Osteocyte (in vitro differentiated cells): ENCODE results near the gene MR1. TPM values are rescaled to one million over a fixed set of nuclear protein-coding genes. Genes with fewer than 3 reads are reported as not detected.

Experiments
- DNase-seq: peaks from one replicate; pipeline ENCODE4 v3.0.0; 2021; ENCODE audit warnings: mixed read lengths; ENCODE audit not compliant: unreplicated experiment; ENCODE audit errors: extremely low spot score
- H3K27ac Mint-ChIP-seq: one replicate; pipeline ENCODE4 v1.8.0; 2021; ENCODE audit warnings: mild to moderate bottlenecking, mixed read lengths; ENCODE audit not compliant: unreplicated experiment
- H3K27me3 Mint-ChIP-seq: one replicate; pipeline ENCODE4 v1.8.0; 2021; ENCODE audit warnings: mixed read lengths; ENCODE audit not compliant: unreplicated experiment
- H3K36me3 Mint-ChIP-seq: one replicate; pipeline ENCODE4 v1.8.0; 2021; ENCODE audit warnings: mixed read lengths; ENCODE audit not compliant: unreplicated experiment
- H3K4me1 Mint-ChIP-seq: one replicate; pipeline ENCODE4 v1.8.0; 2021; ENCODE audit warnings: mixed read lengths; ENCODE audit not compliant: unreplicated experiment
- H3K4me3 Mint-ChIP-seq: one replicate; pipeline ENCODE4 v1.8.0; 2021; ENCODE audit warnings: mild to moderate bottlenecking, moderate library complexity, mixed read lengths; ENCODE audit not compliant: unreplicated experiment
- H3K9me3 Mint-ChIP-seq: one replicate; pipeline ENCODE4 v1.8.0; 2021; ENCODE audit warnings: mixed read lengths; ENCODE audit not compliant: unreplicated experiment
- CTCF ChIP-seq: fragments of 200-600 bp; sonication (generic); IDR thresholded peaks from 2 replicates; pipeline ENCODE4 v1.5.0; 2021; ENCODE audit warnings: antibody characterized with exemption, mild to moderate bottlenecking, moderate library complexity
- total RNA-seq: library from RNA; stranded (reverse); gene quantifications from 2 replicates; pipeline ENCODE4 v1.2.1, GENCODE V29; 2021

MR1 gene
- total RNA-seq, 1 donor from 2014 or later = 4.3 TPM

- TF ChIP-seq CTCF = no peak
- peaks cover 88% of the 10 kb centered on the region for H3K4me1 Mint-ChIP-seq
- no peak for DNase-seq
- H3K4me3 Mint-ChIP-seq = no peak overlapping the region
- no peaks in the 10 kb centered on the region for H3K9me3 Mint-ChIP-seq
- no peaks in the 10 kb centered on the region for H3K27me3 Mint-ChIP-seq
- H3K27ac Mint-ChIP-seq = peak overlapping the region; percentile 53
- H3K36me3 Mint-ChIP-seq = no peaks in the 10 kb centered on the region
These were observed 67.2 kb downstream of the MR1 start for GRCh38 chr1:181100934-181101333.

GRCh38 chr1:181101581-181102226 is 67.9 kb downstream of the MR1 start:
- H3K27me3 Mint-ChIP-seq = no peaks in the 10 kb centered on the region
- H3K9me3 Mint-ChIP-seq = no peaks in the 10 kb centered on the region
- H3K4me1 Mint-ChIP-seq = peaks cover 85% of the 10 kb centered on the region
- no peaks in the 10 kb centered on the region for H3K36me3 Mint-ChIP-seq
- peak overlapping the region; percentile 92 for H3K27ac Mint-ChIP-seq
- DNase-seq = no peak
- TF ChIP-seq CTCF = no peak
- H3K4me3 Mint-ChIP-seq = peak overlapping the region; percentile 44

- no peaks in the 10 kb centered on the region for H3K36me3 Mint-ChIP-seq
- no peak for DNase-seq
- H3K4me3 Mint-ChIP-seq = no peak overlapping the region
- peaks cover 77% of the 10 kb centered on the region for H3K4me1 Mint-ChIP-seq
- no peaks in the 10 kb centered on the region for H3K27me3 Mint-ChIP-seq
- H3K9me3 Mint-ChIP-seq = no peaks in the 10 kb centered on the region
- no peak for TF ChIP-seq CTCF
- peak overlapping the region; percentile 92 for H3K27ac Mint-ChIP-seq
These were observed 69.1 kb downstream of the MR1 start for GRCh38 chr1:181102841-181103240.

- Mint-ChIP-seq H3K27ac (peak overlapping the region; percentile 92), H3K27me3 (no peaks in the 10 kb centered on the region), H3K4me3 (no peak overlapping the region), H3K4me1 (peaks cover 72% of the 10 kb centered on the region), H3K36me3 (no peaks in the 10 kb centered on the region), H3K9me3 (no peaks in the 10 kb centered on the region)
- DNase-seq = no peak
- no peak for TF ChIP-seq CTCF
These were observed 69.6 kb downstream of the MR1 start for GRCh38 chr1:181103399-181103798.

GRCh38 chr1:181104042-181104789 is 70.4 kb downstream of the MR1 start:
- TF ChIP-seq CTCF = no peak
- DNase-seq = no peak
- H3K27ac Mint-ChIP-seq = peak overlapping the region; percentile 92
- H3K4me1 Mint-ChIP-seq = peaks cover 67% of the 10 kb centered on the region
- no peaks in the 10 kb centered on the region for H3K9me3 Mint-ChIP-seq
- H3K36me3 Mint-ChIP-seq = no peaks in the 10 kb centered on the region
- H3K4me3 Mint-ChIP-seq = peak overlapping the region; percentile 83
- H3K27me3 Mint-ChIP-seq = no peaks in the 10 kb centered on the region
